Measurements from ENCODE around the gene EPHA6.
"Not testable (repeated sequence)": the region's sequence is repeated elsewhere in the genome, so short reads cannot be mapped to it uniquely, and the experiment has no call there.

The EPHA6 gene

GRCh38 chr3:97197083-97197482 is 382.7 kb downstream of the EPHA6 start:
- no peak for DNase-seq

- DNase-seq = no peak
Measured at GRCh38 chr3:97197830-97198229, 383.4 kb downstream of the EPHA6 start.

DNA sequence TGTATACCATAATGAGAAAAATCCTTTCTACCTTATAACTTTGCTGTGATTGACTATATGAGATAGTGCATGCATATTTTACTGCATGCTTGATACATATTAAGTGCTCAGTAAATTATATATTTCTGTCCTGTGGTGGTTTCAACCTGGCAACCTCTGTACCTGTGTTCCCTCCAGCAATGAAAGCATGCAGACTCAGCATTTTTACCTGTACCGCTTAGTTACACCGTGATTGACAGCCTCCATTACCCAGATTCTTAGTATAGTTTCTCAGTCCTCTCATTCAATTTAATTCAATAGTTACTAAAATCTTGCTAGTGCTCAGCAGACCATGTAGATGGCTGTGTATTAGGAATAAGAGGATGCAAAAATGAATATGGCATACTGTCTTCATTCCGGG is 386.0 kb downstream of the EPHA6 start:
- no peak for DNase-seq

DNA sequence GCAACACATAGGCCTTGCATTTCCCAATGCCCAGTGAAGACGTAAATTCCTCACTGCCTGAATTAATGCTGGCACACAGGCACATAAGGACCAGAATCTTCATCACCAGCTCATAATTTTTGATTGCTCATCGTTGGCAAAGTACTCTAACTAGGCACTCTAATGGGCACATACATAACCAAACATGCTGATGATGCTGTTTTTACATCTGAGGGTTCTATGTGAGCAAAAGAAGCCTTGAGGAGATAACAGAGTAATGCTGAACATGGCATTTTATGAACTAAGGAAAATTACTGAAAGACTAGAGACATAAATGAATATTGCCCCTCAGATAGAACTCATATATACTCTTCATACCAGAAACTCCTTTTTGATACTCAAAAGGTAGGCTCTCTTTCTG is 387.4 kb downstream of the EPHA6 start:
- no peak for DNase-seq

- DNase-seq = no peak
Measured at GRCh38 chr3:97228966-97229365, 414.6 kb downstream of the EPHA6 start.

DNA sequence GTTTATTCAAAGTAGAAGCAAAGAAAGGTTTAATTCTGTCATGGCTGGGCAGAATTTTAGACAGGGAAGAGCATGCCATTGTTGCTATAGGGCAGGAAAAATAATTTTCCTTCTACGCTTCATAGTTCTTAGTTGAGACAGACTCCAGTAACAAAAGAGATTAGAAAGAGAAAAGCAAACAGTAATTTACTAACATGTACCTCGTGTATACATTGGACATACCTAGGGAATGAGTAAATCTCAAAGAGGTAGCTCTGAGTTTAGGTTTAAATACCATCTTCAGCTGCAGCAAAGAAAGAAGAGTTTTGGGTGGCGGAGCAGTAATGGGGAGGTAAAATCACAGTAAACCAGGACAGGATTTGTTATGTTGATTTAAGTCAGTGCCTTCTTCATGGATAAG is 416.1 kb downstream of the EPHA6 start:
- no peak for DNase-seq

GRCh38 chr3:97232393-97233034 is 418.1 kb downstream of the EPHA6 start:
- no peak for DNase-seq

DNA sequence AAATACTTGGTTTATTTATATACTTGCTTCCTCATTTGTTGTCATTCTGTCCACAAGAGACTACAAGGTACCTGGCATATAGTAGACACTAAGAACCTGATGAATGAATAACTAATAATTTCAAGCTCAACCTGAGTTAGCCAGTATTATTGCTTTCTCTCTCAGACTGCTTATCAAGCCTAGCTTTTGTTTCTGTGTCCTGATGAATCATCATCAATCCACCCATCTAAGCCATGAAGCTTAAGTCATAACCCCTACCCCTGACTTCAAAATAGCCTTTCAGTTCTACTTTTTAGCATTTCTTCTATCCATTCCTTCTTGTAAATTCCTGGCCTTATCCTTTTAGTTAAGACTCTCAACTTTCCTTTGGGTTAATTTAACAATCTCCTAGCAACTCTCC is 420.8 kb downstream of the EPHA6 start:
- no peak for DNase-seq

DNA sequence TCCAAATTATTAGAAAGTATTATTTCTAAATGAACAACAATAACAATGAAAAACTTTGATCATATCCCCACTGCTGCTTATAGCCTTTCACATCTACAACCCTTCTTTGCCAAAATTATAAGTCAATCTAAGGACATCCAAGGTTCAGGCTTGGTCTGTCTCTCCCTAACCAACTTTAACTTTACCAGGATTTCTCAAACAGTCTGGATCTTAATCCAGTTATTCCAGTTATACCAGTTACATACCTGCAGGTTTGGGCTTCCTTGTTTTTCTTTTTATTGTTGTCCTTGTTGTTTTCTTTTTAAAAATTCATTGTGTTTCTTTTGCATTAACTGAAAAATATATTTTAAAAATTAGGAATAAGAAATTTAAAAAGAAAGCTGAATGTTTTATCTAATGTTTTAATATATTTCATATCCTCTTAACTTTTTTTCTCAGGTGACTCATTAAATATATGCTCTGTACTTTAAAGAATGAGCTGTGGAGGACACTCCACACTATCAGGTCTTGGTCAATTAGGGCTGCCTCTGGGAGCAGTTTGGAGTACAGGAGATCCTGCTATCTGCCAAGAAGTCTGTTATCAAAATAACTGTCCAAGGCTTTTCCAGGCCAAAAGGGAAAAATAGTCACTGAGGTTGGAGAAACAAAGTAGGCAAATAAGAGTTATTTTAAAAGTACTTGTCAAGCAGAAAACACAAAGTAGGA is 421.4 kb downstream of the EPHA6 start:
- no peak for DNase-seq

GRCh38 chr3:97241417-97241816 is 427.0 kb downstream of the EPHA6 start:
- DNase-seq = no peak

- DNase-seq = no peak
Measured at GRCh38 chr3:97245201-97245910, 431.0 kb downstream of the EPHA6 start.

DNA sequence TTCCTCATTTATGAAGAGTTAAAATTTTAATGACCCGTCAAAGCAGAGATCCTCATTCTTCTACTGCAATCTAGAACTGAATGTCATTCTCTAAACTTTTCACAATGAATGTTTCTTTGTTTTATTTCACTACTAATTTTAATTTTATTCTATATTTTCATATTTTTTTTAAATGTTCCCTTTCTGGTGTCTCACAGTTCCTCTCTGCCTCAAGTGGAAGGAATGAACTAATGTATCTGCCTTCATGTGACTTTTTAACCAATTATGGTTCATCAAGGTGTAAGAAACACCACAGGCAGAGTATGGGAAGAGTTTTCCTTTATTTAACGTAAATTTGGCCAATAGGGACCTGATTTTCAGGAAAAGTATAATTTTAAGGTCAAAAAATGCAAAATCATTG is 441.7 kb downstream of the EPHA6 start:
- DNase-seq = no peak

- DNase-seq = no peak
Measured at GRCh38 chr3:97257942-97258697, 443.7 kb downstream of the EPHA6 start.

DNA sequence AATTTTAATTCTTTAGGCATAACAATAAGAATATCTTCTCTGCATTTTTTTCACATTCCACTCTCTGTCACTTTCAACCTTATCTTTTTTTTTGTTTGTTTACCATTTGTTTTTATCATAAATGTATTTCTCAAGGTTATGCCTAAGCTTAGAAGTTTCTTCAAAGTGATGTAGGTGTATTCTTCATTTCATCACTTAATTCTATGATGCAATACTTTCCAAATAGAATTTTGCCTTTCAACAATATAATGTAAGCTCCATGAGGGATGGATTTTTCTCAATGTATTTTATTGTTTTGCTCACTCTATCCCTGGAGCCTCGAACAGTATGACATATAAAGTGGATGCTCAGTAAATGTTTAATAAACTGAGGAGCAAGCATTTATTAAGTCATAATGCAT is 444.9 kb downstream of the EPHA6 start:
- DNase-seq = no peak

GRCh38 chr3:97264180-97264579 is 449.8 kb downstream of the EPHA6 start:
- no peak for DNase-seq

DNA sequence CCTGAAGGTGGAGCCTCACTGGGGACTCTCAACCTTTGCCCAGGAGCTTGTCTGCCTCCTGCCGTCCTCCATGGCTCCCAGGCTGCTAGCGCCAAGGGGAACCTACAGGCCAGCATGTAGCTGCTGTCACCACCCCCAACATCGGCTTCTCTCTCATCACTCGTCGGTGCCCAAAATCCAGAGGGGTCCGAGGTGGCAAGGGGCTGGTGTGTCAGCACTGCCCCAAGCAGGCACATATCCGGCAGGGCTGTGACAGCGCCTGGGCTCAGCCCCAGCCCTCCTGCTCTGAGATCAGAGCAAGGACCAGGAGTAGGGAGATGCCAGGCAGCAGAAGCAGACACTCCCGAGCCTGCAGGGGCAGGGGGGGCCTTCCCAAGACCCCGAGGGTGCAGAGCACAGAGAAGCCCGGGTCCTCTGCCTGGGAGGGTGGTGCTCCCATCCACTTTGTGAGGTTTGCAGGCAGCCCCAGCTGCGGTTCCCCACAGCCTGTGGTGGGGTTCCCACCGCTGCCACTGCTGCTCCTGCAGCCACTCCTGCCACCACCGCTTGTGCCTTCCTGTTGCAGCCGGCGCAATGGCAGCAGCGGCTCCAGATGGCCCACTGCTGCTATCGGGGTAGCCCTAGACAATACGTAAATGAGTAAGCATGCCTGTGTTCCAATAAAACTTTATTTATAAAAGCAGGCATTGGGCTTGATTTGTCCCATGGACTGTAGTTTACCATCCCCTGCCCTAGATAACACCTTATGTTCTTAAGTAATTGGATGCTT is 451.0 kb downstream of the EPHA6 start:
- no peak for DNase-seq

DNA sequence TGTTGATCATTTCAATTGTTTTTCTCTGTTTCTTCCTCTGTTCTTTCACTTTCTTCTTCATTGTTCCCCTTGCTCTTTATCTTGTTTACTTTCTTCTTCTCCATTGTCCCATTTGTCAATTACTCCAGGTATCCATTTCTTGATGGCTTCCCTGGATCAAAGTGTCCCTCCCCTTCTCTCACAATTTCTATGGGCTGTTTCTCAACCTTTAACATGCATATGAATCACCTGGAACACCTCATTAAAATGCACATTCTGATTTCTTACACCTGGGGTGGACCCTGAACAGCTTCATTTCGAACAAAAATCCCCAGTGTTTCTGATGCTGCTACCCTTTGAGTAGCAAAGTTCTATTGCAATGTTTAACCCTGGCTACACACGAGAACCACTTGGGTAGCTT is 454.8 kb downstream of the EPHA6 start:
- DNase-seq = no peak

DNA sequence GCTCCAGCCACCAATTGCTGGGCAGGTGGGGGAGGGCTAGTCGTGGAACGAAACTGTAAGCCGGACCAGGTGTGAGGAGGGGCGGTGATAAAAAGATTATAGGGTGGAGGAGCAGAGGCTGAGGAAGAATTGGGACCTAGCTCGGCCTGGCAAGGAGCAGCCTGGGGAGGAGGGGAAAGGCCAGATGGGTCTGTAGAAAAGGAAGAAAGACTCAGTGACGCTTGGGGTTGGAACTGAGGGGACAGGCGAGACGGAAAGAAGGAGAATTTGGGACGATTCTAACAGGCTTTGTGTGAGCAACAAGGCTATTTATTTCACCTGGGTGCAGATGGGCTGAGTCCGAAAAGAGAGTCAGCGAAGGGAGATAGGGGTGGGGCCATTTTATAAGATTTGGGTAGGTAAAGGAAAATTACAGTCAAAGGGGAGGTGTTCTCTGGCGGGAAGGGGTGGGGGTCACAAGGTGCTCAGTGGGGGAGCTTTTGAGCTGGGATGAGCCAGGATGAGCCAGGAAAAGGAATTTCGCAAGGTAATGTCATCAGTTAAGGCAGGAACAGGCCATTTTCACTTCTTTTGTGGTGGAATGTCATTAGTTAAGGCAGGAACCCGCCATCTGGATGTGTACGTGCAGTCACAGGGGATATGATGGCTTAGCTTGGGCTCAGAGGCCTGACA is 462.6 kb downstream of the EPHA6 start:
- not testable (repeated sequence) for DNase-seq

DNA sequence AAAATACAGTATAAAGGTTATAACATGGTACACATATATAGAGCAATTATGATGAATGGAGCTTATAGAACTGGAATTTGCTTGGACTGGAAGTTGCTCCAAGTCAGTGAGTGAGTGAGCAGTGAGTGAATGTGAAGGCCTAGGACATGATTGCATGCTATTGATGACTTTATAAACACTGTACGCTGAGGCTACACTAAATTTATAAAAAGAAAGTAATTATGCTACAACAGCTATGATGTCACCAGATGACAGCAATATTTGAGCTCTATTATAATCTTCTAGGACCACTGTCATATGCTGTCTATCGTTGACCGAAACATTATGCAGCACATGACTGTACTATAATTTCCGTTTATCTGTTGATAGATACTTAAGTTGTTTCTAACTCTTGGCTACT is 463.3 kb downstream of the EPHA6 start:
- no peak for DNase-seq

GRCh38 chr3:97278506-97278905 is 464.1 kb downstream of the EPHA6 start:
- DNase-seq = no peak

DNA sequence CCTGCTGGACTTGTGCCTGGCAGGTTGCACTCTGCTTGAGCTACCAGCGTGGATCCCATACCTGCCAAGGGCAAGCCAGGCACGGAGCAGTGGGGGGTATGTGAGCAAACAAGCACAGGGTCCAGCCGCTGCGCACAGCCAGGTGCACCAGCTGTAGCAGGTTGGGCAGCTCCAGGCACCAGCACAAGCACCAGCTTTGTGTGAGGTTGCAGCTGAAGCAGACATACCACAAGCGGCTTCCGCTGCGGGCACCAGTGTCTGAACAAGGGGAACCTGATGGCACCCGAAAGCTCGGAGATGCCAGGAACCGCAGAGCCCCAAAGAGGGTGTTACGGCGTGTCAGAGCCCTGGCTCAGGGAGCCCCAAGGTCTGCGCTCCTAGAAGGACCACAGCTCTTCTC is 477.5 kb downstream of the EPHA6 start:
- DNase-seq = no peak

GRCh38 chr3:97293596-97294131 is 479.3 kb downstream of the EPHA6 start:
- no peak for DNase-seq

All from fibroblast of skin of right quadriceps (primary cell).